ENCODE results near the gene MMAB. TPM values are rescaled to one million over a fixed set of nuclear protein-coding genes. Genes with fewer than 3 reads are reported as not detected.
A peak's percentile ranks its signal among the peaks of the same experiment; 100 is the strongest.

Gene MMAB
- total RNA-seq, 1 donor from 2014 or later, result 26.4 TPM

DNA sequence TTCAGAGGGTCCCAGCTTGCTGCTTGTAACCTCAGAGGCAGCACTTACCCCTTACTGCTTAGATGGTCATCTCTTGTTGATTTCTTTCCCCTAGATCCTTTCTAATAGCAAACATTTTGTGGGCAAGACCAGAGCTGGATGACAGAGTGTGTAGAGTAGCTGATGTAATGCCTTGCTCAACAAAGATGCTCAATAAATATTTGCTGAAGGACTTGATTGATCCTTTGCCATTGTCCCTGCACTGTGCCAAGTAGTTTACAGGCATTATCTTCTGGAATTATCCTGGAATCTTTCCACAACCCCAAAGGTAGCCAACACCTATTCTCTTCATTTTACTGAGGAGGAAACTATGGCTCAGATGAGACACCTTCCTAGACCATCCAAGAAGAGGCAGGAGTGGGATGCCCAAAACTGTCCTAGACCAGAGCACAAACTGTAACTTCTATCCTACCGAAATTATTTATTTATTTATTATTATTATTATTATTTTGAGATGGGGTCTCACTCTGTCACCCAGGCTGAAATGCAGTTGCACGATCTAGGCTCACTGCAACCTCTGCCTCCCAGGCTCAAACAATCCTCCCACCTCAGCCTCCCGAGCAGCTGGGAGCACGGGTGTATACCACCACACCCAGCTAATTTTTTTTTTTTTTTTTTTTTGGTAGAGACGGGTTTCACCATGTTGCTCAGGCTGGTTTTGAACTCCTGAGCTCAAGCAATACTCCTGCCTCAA lies 1.4 kb downstream of the MMAB start:
- no peak overlapping the region for H3K27ac Mint-ChIP-seq
- H3K4me1 Mint-ChIP-seq, result peaks cover 20% of the 10 kb centered on the region
- peak overlapping the region; percentile 13 for H3K4me3 Mint-ChIP-seq
- TF ChIP-seq, protein P1, sequence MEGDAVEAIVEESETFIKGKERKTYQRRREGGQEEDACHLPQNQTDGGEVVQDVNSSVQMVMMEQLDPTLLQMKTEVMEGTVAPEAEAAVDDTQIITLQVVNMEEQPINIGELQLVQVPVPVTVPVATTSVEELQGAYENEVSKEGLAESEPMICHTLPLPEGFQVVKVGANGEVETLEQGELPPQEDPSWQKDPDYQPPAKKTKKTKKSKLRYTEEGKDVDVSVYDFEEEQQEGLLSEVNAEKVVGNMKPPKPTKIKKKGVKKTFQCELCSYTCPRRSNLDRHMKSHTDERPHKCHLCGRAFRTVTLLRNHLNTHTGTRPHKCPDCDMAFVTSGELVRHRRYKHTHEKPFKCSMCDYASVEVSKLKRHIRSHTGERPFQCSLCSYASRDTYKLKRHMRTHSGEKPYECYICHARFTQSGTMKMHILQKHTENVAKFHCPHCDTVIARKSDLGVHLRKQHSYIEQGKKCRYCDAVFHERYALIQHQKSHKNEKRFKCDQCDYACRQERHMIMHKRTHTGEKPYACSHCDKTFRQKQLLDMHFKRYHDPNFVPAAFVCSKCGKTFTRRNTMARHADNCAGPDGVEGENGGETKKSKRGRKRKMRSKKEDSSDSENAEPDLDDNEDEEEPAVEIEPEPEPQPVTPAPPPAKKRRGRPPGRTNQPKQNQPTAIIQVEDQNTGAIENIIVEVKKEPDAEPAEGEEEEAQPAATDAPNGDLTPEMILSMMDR (IDR thresholded peaks at IDR 0.05; ENCODE audit: unreplicated experiment), result no peak
- H3K36me3 Mint-ChIP-seq, result peaks cover 4% of the 10 kb centered on the region
- no peak for DNase-seq (ENCODE audit: low spot score in 2 of 2, unreplicated experiment in 2 of 2)
- no peaks in the 10 kb centered on the region for H3K9me3 Mint-ChIP-seq
- H3K27me3 Mint-ChIP-seq (ENCODE audit: low read depth), result no peaks in the 10 kb centered on the region

DNA sequence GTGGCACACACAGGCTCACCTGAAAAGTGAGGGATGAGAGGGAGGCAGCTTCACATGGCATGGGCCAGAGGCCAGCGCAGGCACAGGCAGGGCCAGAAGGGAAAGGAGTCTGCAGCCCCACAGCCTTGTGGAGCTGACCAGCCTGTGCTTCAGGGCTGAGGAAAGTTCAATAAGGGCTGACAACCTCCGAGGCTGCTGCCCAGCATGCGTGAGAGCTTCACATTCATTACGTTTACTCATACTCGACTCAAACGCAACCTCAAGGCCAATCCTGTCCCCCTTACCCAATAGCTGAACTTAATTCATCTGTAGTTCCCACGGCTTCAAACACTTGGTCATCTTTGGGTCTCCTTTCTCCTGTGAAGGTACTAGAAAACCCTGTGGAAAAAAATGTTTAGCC lies 4.8 kb downstream of the MMAB start:
- Mint-ChIP-seq H3K36me3 (peaks cover 2% of the 10 kb centered on the region), H3K4me1 (peaks cover 9% of the 10 kb centered on the region), H3K27me3 (ENCODE audit: low read depth) (no peaks in the 10 kb centered on the region), H3K27ac (no peak overlapping the region), H3K9me3 (no peaks in the 10 kb centered on the region), H3K4me3 (no peak overlapping the region)
- DNase-seq (ENCODE audit: low spot score in 2 of 2, unreplicated experiment in 2 of 2), result no peak
- TF ChIP-seq, protein P1 (IDR thresholded peaks at IDR 0.05; ENCODE audit: unreplicated experiment), result no peak

DNA sequence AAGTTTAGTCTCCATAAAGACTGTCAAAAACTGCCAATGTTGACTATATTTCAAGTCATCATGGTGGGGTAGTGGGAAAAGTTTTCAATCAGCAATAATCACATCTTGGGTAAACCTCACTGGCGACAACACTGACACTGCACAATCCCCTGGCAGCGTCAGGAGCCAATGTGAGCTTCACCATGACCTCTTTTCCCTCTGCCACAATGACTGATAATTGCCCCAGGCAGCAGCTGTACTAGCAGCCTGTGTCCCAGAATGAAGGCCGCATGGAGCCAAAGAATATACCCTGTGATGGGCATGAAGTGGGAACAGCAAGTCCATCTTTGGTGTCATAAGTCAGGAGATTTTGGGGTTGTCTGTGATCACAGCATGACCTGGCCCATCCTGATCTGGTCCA lies 5.3 kb downstream of the MMAB start:
- Mint-ChIP-seq H3K4me1 (peaks cover 6% of the 10 kb centered on the region), H3K27ac (no peak overlapping the region), H3K4me3 (no peak overlapping the region), H3K9me3 (no peaks in the 10 kb centered on the region), H3K27me3 (ENCODE audit: low read depth) (no peaks in the 10 kb centered on the region), H3K36me3 (peaks cover 2% of the 10 kb centered on the region)
- DNase-seq (ENCODE audit: low spot score in 2 of 2, unreplicated experiment in 2 of 2), result no peak
- TF ChIP-seq, protein P1 (IDR thresholded peaks at IDR 0.05; ENCODE audit: unreplicated experiment), result no peak

DNA sequence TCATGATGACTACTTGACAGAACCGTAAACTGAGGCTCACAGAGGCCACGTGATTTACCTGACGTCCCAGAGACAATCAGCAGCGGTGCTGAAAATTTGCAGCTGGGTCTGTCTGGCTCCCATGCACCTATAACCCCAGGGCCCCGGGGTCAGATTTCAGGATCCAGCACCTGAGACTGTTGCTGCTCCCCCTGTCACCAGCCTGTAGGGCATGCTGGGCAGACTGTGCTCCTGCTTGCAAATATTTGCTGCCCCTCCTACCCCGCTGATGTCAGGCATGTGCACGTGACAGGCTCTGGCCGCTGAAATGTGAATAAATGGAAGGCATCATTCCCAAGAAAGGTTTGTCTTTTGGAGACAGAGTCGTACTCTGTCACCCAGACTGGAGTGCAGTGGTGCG lies 6.0 kb downstream of the MMAB start:
- Mint-ChIP-seq H3K27me3 (ENCODE audit: low read depth) (no peaks in the 10 kb centered on the region), H3K9me3 (no peaks in the 10 kb centered on the region), H3K27ac (no peak overlapping the region), H3K4me1 (no peaks in the 10 kb centered on the region), H3K36me3 (peaks cover 5% of the 10 kb centered on the region), H3K4me3 (no peak overlapping the region)
- TF ChIP-seq, protein P1 (IDR thresholded peaks at IDR 0.05; ENCODE audit: unreplicated experiment), result no peak
- no peak for DNase-seq (ENCODE audit: low spot score in 2 of 2, unreplicated experiment in 2 of 2)

DNA sequence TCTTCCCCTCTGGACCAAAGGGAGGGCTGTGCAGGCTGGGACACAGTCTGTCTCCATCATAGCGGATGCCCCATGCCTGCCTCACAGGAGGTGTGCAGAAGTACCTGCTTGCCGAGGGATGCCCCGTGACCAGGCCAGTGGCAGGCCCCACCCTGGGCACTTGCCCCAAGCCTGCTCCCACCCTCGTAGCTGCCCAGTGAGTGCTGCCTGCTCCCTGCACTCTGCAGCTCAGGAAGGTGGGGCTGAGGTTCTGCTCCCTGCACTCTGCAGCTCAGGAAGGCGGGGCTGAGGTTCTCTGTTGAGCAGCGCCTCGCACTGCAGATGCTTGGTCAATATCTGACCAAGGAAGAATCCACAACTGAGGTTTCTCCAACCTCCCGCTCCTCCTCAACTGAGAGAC lies 6.9 kb downstream of the MMAB start:
- H3K4me1 Mint-ChIP-seq, result no peaks in the 10 kb centered on the region
- H3K4me3 Mint-ChIP-seq, result no peak overlapping the region
- no peaks in the 10 kb centered on the region for H3K9me3 Mint-ChIP-seq
- no peak overlapping the region for H3K27ac Mint-ChIP-seq
- H3K27me3 Mint-ChIP-seq (ENCODE audit: low read depth), result no peaks in the 10 kb centered on the region
- TF ChIP-seq, protein P1 (IDR thresholded peaks at IDR 0.05; ENCODE audit: unreplicated experiment), result no peak
- H3K36me3 Mint-ChIP-seq, result peaks cover 12% of the 10 kb centered on the region
- DNase-seq (ENCODE audit: low spot score in 2 of 2, unreplicated experiment in 2 of 2), result no peak
